Activated CD8-positive, alpha-beta T cell treated with anti-CD3 and anti-CD28 coated beads for 36 hours (primary cell): Measurements from ENCODE around the gene KCNJ6. TPM values are rescaled to one million over a fixed set of nuclear protein-coding genes. Genes with fewer than 3 reads are reported as not detected.

ENCODE experiments used
- ATAC-seq: fragments of 200-7000 bp; cut with Tn5 transposase; one replicate; pipeline ENCODE4 v1.10.0; 2021; ENCODE audit warnings: mild to moderate bottlenecking, moderate library complexity
- CTCF ChIA-PET: fragments of 350-600 bp; sonication (Branson Sonifier 250); formaldehyde crosslinking; loops from one replicate; lab custom pipeline; 2021; ENCODE audit warnings: antibody characterized with exemption; lab: Charles Lee
- POLR2A ChIA-PET: fragments of 350-600 bp; sonication (Branson Sonifier 250); formaldehyde crosslinking; loops from one replicate; lab custom pipeline; 2021; ENCODE audit warnings: antibody characterized with exemption; lab: Charles Lee
- DNase-seq: peaks from one replicate; pipeline ENCODE4 v3.0.0-alpha.2; 2020
- H3K27ac Mint-ChIP-seq: one replicate; pipeline ENCODE4 v1.8.0; 2021; ENCODE audit warnings: mild to moderate bottlenecking, mixed read lengths
- H3K27me3 Mint-ChIP-seq: one replicate; pipeline ENCODE4 v1.8.0; 2021; ENCODE audit warnings: mixed read lengths
- H3K36me3 Mint-ChIP-seq: one replicate; pipeline ENCODE4 v1.8.0; 2021; ENCODE audit warnings: low read depth, mixed read lengths
- H3K4me1 Mint-ChIP-seq: one replicate; pipeline ENCODE4 v1.8.0; 2021; ENCODE audit warnings: low read depth, mixed read lengths
- H3K4me3 Mint-ChIP-seq: one replicate; pipeline ENCODE4 v1.8.0; 2021; ENCODE audit warnings: mild to moderate bottlenecking, moderate library complexity, mixed read lengths
- H3K9me3 Mint-ChIP-seq: one replicate; pipeline ENCODE4 v1.8.0; 2021; ENCODE audit warnings: mixed read lengths
- intact Hi-C: fragments of 100-400 bp; cut with micrococcal nuclease; formaldehyde crosslinking; loops from one replicate; pipeline ENCODE4 v1.10.0; 2022
- total RNA-seq, 2 experiments: library from RNA; stranded (reverse); gene quantifications; one replicate each; pipeline ENCODE4 v1.2.3, GENCODE V29; 2021
- TF ChIP-seq, protein P1 (sequence below): fragments of 200-600 bp; IDR thresholded peaks from one replicate; pipeline ENCODE4 v1.8.0; 2022; ENCODE audit warnings: antibody characterized with exemption, mild to moderate bottlenecking

KCNJ6 gene
- total RNA-seq, 2 experiments from 2014 or later = not detected

DNA sequence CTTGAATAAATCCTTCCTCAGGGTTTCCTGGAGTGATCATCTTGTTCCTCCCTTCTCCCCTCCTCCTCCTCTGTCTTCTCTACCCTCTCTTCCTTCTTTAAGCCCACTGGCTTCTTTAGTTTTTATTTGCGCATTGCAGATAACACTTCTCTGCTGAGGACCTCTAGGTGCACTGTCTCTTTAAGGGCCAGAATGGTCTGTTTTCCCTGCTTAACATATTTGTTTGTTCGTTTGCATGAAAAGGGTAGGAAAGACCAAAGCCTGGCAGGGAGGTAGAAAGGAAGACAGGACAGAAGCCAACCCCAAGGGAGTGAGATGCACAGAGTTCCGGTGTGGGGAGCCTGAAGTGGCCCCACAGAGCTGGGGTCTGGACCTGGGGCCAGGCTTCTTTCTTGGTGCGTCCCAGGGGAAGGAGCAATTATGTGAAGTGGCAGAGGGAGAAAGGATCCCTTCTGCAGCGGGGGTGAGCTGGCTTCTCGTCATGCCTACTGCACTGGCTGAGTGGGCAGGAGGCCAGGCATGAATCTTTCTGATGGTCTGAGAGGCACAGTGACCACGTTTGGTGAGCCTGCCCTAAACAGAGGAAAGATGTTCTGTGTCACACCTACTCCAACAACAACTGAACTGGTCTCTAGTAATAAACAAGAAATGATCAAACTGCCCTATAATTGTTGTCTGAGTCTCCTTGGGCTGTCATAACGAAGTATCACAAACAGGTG lies 232.7 kb downstream of the KCNJ6 start:
- peaks cover 2% of the 10 kb centered on the region for H3K9me3 Mint-ChIP-seq
- ATAC-seq = no peak
- TF ChIP-seq, protein P1, sequence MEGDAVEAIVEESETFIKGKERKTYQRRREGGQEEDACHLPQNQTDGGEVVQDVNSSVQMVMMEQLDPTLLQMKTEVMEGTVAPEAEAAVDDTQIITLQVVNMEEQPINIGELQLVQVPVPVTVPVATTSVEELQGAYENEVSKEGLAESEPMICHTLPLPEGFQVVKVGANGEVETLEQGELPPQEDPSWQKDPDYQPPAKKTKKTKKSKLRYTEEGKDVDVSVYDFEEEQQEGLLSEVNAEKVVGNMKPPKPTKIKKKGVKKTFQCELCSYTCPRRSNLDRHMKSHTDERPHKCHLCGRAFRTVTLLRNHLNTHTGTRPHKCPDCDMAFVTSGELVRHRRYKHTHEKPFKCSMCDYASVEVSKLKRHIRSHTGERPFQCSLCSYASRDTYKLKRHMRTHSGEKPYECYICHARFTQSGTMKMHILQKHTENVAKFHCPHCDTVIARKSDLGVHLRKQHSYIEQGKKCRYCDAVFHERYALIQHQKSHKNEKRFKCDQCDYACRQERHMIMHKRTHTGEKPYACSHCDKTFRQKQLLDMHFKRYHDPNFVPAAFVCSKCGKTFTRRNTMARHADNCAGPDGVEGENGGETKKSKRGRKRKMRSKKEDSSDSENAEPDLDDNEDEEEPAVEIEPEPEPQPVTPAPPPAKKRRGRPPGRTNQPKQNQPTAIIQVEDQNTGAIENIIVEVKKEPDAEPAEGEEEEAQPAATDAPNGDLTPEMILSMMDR = no peak

DNA sequence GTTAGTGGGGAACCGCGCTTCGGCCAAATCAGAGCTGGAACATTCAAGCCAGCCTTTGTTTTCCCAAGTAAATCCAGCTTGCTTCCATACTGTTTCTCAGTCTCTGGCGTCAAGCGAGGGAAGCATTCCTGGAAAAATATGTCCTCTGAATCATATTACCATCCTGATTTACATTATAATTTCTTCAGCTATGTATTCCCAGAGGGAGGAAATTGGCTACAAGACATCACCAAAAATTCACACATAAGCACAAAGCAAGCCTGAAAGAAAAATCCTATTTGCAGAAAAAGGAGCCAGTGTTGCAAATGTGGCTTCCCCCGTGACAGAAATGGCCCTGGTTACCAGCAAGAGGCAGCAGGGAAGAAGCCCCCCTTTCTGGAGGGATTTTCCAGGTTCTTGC lies 233.3 kb downstream of the KCNJ6 start:
- no peak for ATAC-seq
- Mint-ChIP-seq H3K27ac (no peak overlapping the region), H3K27me3 (peaks cover 9% of the 10 kb centered on the region), H3K4me1 (no peaks in the 10 kb centered on the region), H3K9me3 (peaks cover 2% of the 10 kb centered on the region), H3K4me3 (no peak overlapping the region), H3K36me3 (no peaks in the 10 kb centered on the region)
- TF ChIP-seq, protein P1 = no peak
- DNase-seq = no peak
- intact Hi-C loops = no loop called here
- POLR2A ChIA-PET = no interaction called here
- CTCF ChIA-PET = no interaction called here

More for the DNA sequence above, 232.7 kb downstream of the KCNJ6 start:
- intact Hi-C loops = no loop called here
- no peaks in the 10 kb centered on the region for H3K36me3 Mint-ChIP-seq
- POLR2A ChIA-PET = no interaction called here
- H3K27ac Mint-ChIP-seq = no peak overlapping the region
- H3K4me3 Mint-ChIP-seq = no peak overlapping the region
- peaks cover 7% of the 10 kb centered on the region for H3K27me3 Mint-ChIP-seq
- no peaks in the 10 kb centered on the region for H3K4me1 Mint-ChIP-seq
- CTCF ChIA-PET = no interaction called here
- no peak for DNase-seq

DNA sequence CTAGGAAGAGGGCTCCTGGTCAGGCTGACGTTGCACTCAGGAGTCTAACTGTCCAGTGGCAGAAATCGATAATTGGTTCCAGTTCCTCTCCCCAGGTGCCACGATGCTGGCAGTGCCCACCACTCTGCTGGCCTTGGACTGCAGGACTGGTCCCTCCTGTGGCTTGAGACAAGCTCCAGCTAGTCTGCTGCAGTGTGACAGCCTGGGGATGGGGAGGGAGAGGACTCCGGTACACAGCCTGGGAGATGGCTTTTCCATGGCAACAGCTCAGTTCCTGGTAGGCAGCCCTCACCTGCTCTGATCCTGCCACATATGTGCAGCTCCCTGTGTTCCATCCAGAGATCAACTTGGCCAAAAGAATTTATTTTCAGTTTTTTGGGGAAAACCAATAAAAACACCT lies 239.3 kb downstream of the KCNJ6 start:
- H3K27ac Mint-ChIP-seq = no peak overlapping the region
- CTCF ChIA-PET = interaction anchor here (1.3 to 1.7 kb wide), 3 partner anchors 11 to 450 kb away, joined by 4 to 7 read pairs (median 5); no protein-coding TSS in a partner anchor
- TF ChIP-seq, protein P1 = no peak
- no peaks in the 10 kb centered on the region for H3K4me1 Mint-ChIP-seq
- peaks cover 25% of the 10 kb centered on the region for H3K27me3 Mint-ChIP-seq
- POLR2A ChIA-PET = no interaction called here
- ATAC-seq (no peak), DNase-seq (no peak)
- H3K4me3 Mint-ChIP-seq = no peak overlapping the region
- intact Hi-C loops = no loop called here
- peaks cover 2% of the 10 kb centered on the region for H3K9me3 Mint-ChIP-seq
- H3K36me3 Mint-ChIP-seq = no peaks in the 10 kb centered on the region

DNA sequence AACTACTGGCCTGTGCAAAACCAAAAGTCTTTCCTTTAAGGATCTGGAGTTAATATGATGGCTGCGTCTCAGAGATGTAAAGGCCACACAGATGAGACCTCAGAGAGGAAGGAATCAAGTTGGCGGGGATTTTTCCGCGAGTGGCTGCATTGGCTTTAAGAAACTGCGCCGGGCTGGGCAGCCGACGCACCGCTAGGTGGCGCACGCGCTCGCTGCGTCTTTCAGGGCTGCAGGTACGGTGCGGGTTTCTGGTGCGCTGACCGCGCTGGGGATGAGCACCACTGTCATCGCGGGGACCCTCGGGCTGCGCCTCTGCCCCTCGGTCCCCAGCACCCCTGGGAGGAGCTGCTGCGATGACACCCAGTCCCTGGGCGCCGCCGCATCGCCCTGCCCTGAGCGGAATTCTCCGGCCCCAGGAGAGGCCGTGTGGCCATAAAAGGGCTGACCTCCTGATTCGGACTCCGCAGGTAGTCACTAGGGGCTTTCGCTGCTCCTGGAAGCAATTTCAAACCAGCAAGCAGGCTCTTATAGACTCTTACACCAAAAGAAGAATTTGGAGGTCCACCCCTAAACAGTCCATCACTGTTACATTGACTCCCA lies 241.0 kb downstream of the KCNJ6 start:
- CTCF ChIA-PET = interaction anchor here (0.6 to 1.7 kb wide), 16 partner anchors 10 to 679 kb away, joined by 3 to 7 read pairs (median 3); no protein-coding TSS in a partner anchor
- H3K36me3 Mint-ChIP-seq = no peaks in the 10 kb centered on the region
- peaks cover 18% of the 10 kb centered on the region for H3K27me3 Mint-ChIP-seq
- H3K4me1 Mint-ChIP-seq = no peaks in the 10 kb centered on the region
- TF ChIP-seq, protein P1 = peak; percentile 98
- DNase-seq (peak; percentile 77), ATAC-seq (peak; percentile 73)
- no peak overlapping the region for H3K4me3 Mint-ChIP-seq
- H3K9me3 Mint-ChIP-seq = peaks cover 2% of the 10 kb centered on the region
- POLR2A ChIA-PET = interaction anchor here (0.9 kb wide), 1 partner anchor 26 kb away, joined by 3 read pairs; no protein-coding TSS in a partner anchor
- H3K27ac Mint-ChIP-seq = no peak overlapping the region
- intact Hi-C loops = no loop called here
